CD4-positive, alpha-beta T cell (primary cell): ENCODE data around the gene CACNA2D2. TPM values are rescaled to one million over a fixed set of nuclear protein-coding genes. Genes with fewer than 3 reads are reported as not detected.

Source experiments
- ATAC-seq: fragments of 200-7000 bp; cut with Tn5 transposase; one replicate; pipeline ENCODE4 v1.10.0; 2022; ENCODE audit warnings: mild to moderate bottlenecking; ENCODE audit not compliant: poor library complexity
- CTCF ChIA-PET: fragments of 350-600 bp; sonication (Branson Sonifier 250); formaldehyde crosslinking; loops from one replicate; lab custom pipeline; 2021; ENCODE audit warnings: antibody characterized with exemption, inconsistent platforms; lab: Charles Lee
- POLR2A ChIA-PET: fragments of 350-600 bp; sonication (Branson Sonifier 250); formaldehyde crosslinking; loops from one replicate; lab custom pipeline; 2021; ENCODE audit warnings: antibody characterized with exemption, inconsistent platforms; lab: Charles Lee
- DNase-seq, 14 experiments: peaks; one replicate each; pipeline ENCODE4 v3.0.0-alpha.2; 2013 to 2020; ENCODE audit warnings: mixed read lengths in 2 of 14
- H3K27ac ChIP-seq, 2 donors: one replicate each; pipeline versions ENCODE4 v1.5.1 to v1.7.0; 2013; ENCODE audit warnings: low read length in 2 of 2, low read depth in 1 of 2, mild to moderate bottlenecking in 1 of 2
- H3K27me3 ChIP-seq, 2 experiments: 1 replicate in 1 of 2; 2 replicates in 1 of 2; pipeline versions ENCODE4 v1.6.1 to v1.7.0; 2013; ENCODE audit warnings: low read length in 2 of 2, control low read depth in 1 of 2, mild to moderate bottlenecking in 1 of 2, moderate library complexity in 1 of 2; ENCODE audit not compliant: insufficient read depth in 2 of 2, control insufficient read depth in 1 of 2
- H3K36me3 ChIP-seq: one replicate; pipeline ENCODE4 v1.6.1; 2013; ENCODE audit warnings: low read length, control low read depth; ENCODE audit not compliant: insufficient read depth
- H3K4me1 ChIP-seq: one replicate; pipeline ENCODE4 v1.6.1; 2013; ENCODE audit warnings: low read length, control low read depth; ENCODE audit not compliant: insufficient read depth
- H3K4me3 ChIP-seq: one replicate; pipeline ENCODE4 v1.5.1; 2013; ENCODE audit warnings: mild to moderate bottlenecking, low read length, moderate library complexity
- H3K9me3 ChIP-seq, 2 experiments: 1 replicate in 1 of 2; 2 replicates in 1 of 2; pipeline versions ENCODE4 v1.6.1 to v1.7.0; 2013; ENCODE audit warnings: low read length in 2 of 2, mild to moderate bottlenecking in 2 of 2, control low read depth in 1 of 2, moderate library complexity in 1 of 2; ENCODE audit not compliant: control insufficient read depth in 1 of 2, insufficient read depth in 1 of 2
- H3K27ac Mint-ChIP-seq: one replicate; pipeline ENCODE4 v1.8.0; 2020; ENCODE audit warnings: mixed read lengths
- H3K27me3 Mint-ChIP-seq: one replicate; pipeline ENCODE4 v1.8.0; 2021; ENCODE audit warnings: mixed read lengths
- H3K36me3 Mint-ChIP-seq: one replicate; pipeline ENCODE4 v1.8.0; 2021; ENCODE audit warnings: low read depth, mixed read lengths
- H3K4me1 Mint-ChIP-seq: one replicate; pipeline ENCODE4 v1.8.0; 2021; ENCODE audit warnings: low read depth, mixed read lengths
- H3K4me3 Mint-ChIP-seq: one replicate; pipeline ENCODE4 v1.8.0; 2020; ENCODE audit warnings: mild to moderate bottlenecking, mixed read lengths
- H3K9me3 Mint-ChIP-seq: one replicate; pipeline ENCODE4 v1.8.0; 2020; ENCODE audit warnings: mixed read lengths
- intact Hi-C, 2 experiments: fragments of 100-400 bp; cut with DNase I in 1 of 2; cut with micrococcal nuclease in 1 of 2; formaldehyde crosslinking; loops; one replicate each; pipeline versions ENCODE4 v1.15.1 to v1.9.0; 2023 to 2025; cut with DNase I, micrococcal nuclease
- total RNA-seq, 174 experiments: library from RNA in 2 of 174; stranded (reverse) in 2 of 174; gene quantifications; one replicate each; pipeline ENCODE4 v1.2.3 and lab custom pipeline; 2021 to 2026
- TF ChIP-seq, protein P1 (sequence below): fragments of 200-600 bp; IDR thresholded peaks from one replicate; pipeline ENCODE4 v1.8.0; 2022; ENCODE audit warnings: antibody characterized with exemption, mild to moderate bottlenecking

CACNA2D2 gene
- total RNA-seq, 2 experiments from 2014 or later: 2.5 to 3.8 TPM

DNA sequence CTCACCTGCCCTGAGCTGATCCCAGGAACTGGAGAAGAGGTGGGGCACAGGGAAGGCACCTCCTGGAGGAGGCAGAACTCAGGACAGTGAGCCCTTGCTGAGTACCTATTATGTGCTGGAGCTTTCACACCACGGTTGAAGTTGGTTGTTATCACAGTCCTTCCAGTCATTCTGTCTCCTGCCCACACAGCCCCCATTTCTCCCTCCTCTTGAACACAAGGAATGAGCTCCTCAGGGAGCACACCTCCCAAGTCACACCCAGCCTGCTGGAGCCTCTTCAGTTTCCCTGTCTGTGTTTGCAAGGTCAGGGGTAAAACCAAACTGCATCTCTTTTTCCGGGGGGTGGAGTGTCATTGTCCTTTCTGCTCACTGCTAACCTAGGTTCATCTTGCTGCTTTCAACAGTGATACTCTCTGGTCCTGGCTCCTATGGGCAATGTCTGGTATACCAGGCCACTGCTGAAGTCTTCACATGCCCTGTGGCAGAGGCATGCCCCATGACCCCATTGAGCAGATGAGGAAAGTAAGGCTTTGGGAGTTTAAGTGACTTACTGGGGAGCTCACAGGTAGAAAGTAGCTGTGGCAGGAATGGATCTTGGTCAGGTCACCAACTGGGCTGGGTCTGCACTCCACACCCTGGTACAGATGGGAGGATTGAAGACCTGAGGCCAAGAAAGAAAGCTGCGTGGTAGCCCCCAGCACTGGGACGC, 34.1 kb upstream of the CACNA2D2 start:
- H3K27me3 ChIP-seq: peaks cover 0 to 4% of the 10 kb centered on the region in 2 experiments
- ATAC-seq (no peak), DNase-seq (no peak)
- H3K4me3 Mint-ChIP-seq: no peak overlapping the region
- TF ChIP-seq, protein P1, sequence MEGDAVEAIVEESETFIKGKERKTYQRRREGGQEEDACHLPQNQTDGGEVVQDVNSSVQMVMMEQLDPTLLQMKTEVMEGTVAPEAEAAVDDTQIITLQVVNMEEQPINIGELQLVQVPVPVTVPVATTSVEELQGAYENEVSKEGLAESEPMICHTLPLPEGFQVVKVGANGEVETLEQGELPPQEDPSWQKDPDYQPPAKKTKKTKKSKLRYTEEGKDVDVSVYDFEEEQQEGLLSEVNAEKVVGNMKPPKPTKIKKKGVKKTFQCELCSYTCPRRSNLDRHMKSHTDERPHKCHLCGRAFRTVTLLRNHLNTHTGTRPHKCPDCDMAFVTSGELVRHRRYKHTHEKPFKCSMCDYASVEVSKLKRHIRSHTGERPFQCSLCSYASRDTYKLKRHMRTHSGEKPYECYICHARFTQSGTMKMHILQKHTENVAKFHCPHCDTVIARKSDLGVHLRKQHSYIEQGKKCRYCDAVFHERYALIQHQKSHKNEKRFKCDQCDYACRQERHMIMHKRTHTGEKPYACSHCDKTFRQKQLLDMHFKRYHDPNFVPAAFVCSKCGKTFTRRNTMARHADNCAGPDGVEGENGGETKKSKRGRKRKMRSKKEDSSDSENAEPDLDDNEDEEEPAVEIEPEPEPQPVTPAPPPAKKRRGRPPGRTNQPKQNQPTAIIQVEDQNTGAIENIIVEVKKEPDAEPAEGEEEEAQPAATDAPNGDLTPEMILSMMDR: no peak
- H3K36me3 ChIP-seq: no peaks in the 10 kb centered on the region
- H3K4me1 Mint-ChIP-seq: no peaks in the 10 kb centered on the region
- no peak overlapping the region for H3K4me3 ChIP-seq
- H3K36me3 Mint-ChIP-seq: no peaks in the 10 kb centered on the region
- peaks cover 14% of the 10 kb centered on the region for H3K27me3 Mint-ChIP-seq
- no peaks in the 10 kb centered on the region for H3K4me1 ChIP-seq
- H3K27ac ChIP-seq: no peak overlapping the region
- POLR2A ChIA-PET: no interaction called here
- no peaks in the 10 kb centered on the region for H3K9me3 ChIP-seq
- H3K9me3 Mint-ChIP-seq: no peaks in the 10 kb centered on the region
- CTCF ChIA-PET: no interaction called here
- no peak overlapping the region for H3K27ac Mint-ChIP-seq
- intact Hi-C loops: no loop called here

DNA sequence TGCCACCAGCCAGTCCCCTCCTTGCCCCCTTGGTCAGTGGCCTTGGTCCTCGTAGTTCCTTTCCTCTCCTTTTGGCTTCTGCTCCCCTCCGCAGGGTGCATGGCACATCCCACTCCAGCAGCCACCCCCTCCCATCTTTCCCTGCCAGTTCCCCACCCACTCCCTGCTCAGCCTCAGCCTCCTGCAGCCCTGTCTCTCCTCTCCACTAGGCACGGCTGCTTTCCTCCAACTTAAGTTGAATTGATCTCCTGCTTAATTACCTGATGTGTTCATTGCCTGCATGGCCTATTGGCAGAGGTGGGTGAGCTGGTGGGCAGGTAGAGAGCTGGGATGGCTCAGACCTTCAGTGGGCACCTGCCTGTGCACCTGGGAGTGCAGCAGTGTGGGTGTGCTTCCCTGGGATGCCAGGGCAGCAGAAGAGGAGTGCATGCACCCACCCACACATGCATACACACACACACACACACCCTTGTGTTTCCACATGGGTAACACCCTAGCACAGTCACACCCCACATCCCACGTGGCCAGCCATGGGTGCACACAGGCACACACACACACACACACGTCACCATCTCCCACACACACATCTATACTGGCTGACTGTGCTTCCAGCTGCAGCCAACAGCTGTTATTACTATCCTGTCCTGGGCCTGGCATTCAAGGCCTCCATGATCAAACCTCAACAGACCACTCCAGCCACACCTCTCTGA, 33.2 kb upstream of the CACNA2D2 start:
- POLR2A ChIA-PET: no interaction called here
- CTCF ChIA-PET: no interaction called here
- Histone ChIP-seq H3K27ac (no peak overlapping the region), H3K27me3 (peaks cover 0 to 5% of the 10 kb centered on the region in 2 experiments), H3K9me3 (no peaks in the 10 kb centered on the region), H3K4me3 (no peak overlapping the region), H3K4me1 (no peaks in the 10 kb centered on the region), H3K36me3 (no peaks in the 10 kb centered on the region)
- ATAC-seq: no peak
- Mint-ChIP-seq H3K4me1 (no peaks in the 10 kb centered on the region), H3K27ac (no peak overlapping the region), H3K4me3 (no peak overlapping the region), H3K27me3 (peaks cover 22% of the 10 kb centered on the region), H3K9me3 (no peaks in the 10 kb centered on the region), H3K36me3 (no peaks in the 10 kb centered on the region)
- no peak for DNase-seq
- intact Hi-C loops: no loop called here
- TF ChIP-seq, protein P1: no peak

DNA sequence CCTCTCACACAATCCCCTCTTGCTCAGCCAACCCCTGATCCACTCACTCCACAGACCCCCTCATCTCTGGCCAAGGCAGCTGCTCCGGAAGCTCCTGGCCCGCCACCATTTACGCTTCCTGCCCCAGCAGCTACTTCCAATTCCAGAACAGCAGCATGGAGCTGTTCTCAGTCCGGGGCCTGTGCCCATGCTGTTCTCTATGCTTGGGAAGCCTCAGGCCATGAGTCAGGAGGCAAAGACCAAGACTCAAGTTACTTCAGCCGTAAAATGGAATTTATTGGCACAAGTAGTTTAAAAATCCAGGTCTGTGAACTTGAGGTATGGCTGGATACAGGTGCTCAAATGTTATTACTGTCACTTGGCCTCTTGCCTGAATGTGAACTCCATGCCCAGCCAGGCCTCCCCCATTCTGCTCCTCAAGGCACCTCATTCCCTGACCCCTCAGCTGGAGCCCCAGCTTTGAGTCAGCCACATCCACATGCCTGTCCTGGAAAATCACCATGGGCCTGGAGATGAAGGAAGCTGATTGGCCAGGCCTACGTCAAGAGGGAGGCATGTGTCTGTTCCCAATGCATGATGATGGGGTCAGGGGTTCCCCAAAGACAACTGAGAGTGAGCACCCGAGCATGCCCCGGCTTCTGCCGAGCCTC, 31.4 kb upstream of the CACNA2D2 start:
- no peak overlapping the region for H3K4me3 ChIP-seq
- Mint-ChIP-seq H3K27me3 (peaks cover 20% of the 10 kb centered on the region), H3K36me3 (no peaks in the 10 kb centered on the region), H3K9me3 (no peaks in the 10 kb centered on the region), H3K27ac (no peak overlapping the region), H3K4me1 (no peaks in the 10 kb centered on the region), H3K4me3 (no peak overlapping the region)
- peaks cover 2 to 12% of the 10 kb centered on the region in 2 experiments for H3K27me3 ChIP-seq
- DNase-seq: no peak
- no peaks in the 10 kb centered on the region for H3K4me1 ChIP-seq
- ChIA-PET CTCF (no interaction called here), POLR2A (no interaction called here)
- no peak overlapping the region for H3K27ac ChIP-seq
- intact Hi-C loops: no loop called here
- ATAC-seq: no peak
- no peaks in the 10 kb centered on the region for H3K36me3 ChIP-seq
- TF ChIP-seq, protein P1: no peak
- H3K9me3 ChIP-seq: no peaks in the 10 kb centered on the region
